GM12874 (cell line): ENCODE data around the gene LRRC8A.

ENCODE experiments used
- TF ChIP-seq, protein P1 (sequence below): IDR thresholded peaks from 2 replicates; pipeline ENCODE4 v1.5.1; 2011; ENCODE audit warnings: low read depth, mild to moderate bottlenecking, control low read depth, low read length, moderate library complexity; ENCODE audit not compliant: insufficient read depth

LRRC8A gene

DNA sequence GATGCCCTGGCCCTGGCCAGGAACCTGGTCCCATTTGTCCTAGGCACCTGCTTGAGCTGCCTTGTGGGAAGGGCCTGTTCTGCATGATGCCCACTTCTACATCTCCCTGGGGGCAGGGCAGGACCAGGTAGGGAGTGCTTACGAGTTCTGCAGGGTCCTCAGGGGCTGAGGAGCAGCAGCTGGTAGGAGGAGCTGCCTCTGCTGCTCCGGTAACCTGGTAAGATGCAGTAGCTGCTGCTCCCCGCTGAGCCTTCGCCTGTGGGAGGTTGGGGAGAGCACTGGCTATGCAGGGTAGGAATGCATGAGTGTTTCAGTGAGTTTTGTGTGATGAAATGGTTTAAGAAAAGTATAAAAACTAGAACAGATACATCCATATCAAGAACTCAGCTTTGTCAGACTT, 13.6 kb downstream of the LRRC8A start:
- TF ChIP-seq, protein P1, sequence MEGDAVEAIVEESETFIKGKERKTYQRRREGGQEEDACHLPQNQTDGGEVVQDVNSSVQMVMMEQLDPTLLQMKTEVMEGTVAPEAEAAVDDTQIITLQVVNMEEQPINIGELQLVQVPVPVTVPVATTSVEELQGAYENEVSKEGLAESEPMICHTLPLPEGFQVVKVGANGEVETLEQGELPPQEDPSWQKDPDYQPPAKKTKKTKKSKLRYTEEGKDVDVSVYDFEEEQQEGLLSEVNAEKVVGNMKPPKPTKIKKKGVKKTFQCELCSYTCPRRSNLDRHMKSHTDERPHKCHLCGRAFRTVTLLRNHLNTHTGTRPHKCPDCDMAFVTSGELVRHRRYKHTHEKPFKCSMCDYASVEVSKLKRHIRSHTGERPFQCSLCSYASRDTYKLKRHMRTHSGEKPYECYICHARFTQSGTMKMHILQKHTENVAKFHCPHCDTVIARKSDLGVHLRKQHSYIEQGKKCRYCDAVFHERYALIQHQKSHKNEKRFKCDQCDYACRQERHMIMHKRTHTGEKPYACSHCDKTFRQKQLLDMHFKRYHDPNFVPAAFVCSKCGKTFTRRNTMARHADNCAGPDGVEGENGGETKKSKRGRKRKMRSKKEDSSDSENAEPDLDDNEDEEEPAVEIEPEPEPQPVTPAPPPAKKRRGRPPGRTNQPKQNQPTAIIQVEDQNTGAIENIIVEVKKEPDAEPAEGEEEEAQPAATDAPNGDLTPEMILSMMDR = no peak

DNA sequence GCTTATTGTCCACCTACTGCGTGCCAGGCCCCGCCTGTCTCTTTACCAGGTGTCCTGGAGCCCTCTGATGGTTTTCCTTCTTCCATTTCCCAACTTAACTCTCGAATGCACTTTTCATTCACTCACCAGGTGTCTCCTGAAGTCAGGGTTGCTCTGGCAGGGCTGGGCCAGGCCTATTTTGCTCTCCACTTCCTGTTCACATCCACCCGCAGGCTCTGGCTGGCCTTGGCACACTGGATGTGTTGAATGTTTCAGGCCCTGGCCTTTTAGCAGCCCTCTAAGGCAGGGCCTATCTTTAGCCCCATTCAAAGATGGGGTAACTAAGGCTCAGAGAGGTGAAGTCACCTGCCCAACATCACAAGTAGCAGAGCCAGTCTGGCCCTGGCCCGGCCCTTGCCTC, 16.4 kb downstream of the LRRC8A start:
- TF ChIP-seq, protein P1 = no peak

DNA sequence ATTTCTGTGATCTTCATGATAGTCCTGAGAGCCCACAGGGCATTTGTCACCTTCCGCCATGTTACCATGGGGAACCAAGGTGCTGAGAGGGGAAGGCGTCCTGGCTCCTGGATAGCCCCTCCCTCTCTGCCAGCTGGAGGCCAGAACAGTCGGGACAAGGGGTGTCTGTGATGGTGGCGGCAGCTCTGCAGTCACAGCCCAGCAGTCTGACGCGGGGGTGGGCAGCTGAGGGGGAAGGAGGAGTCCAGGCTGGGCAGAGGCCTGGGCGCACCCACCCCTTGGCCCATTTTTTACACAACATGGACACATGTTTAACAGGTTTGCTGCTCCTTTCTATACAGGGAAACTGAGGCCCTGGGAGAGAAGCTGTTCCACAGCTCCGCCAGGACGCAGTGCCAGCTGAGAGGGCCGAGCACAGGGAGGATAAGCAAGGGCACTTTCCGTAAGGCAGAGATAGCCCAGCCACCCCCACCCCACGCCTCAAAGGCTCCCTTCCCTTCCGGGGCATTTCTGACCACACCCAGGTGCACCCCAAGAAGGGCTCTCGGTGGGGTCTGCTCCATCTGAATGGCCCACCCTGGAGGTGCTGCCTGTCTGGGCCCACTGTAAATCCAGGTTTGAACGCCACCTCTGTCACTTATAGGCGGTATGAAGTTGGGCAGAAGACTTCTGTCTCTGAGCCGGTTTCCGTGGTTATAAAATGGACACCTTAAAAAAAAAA, 17.1 kb downstream of the LRRC8A start:
- TF ChIP-seq, protein P1 = no peak

DNA sequence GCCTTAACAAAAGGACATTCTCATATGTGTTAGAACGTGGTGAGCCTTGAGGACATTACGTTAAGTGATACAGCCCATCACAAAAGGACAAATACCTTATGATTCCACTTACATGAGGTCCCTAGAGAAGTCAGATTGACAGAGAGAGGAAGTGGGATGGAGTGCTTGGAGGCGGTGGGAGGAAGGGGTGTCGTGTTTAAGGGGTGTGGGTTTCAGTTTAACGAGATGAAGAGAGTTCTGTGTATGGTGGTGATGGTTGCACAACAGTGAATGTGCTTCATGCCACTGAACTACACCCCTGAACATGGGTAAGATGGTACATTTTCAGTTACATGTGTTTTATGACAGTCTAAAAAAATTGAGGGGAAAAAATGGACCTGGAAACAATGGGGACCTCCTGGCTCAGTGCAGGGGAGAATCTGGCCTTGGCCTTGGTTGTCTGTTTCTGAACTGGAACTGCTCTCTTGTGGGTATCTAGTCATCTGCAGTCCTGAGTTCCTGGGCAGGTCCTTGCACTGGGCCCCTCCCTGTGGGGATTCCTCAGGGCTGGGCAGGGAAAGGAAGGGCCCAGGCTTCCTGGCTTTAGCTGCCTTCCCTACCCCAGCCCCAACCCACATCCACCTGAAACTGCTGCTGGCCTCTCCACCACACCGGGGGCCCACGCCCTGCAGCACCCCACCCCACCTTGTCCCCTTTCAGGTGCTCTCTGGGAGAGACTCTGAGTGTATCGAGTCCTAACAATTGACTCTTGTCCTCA, 17.8 kb downstream of the LRRC8A start:
- TF ChIP-seq, protein P1 = no peak

DNA sequence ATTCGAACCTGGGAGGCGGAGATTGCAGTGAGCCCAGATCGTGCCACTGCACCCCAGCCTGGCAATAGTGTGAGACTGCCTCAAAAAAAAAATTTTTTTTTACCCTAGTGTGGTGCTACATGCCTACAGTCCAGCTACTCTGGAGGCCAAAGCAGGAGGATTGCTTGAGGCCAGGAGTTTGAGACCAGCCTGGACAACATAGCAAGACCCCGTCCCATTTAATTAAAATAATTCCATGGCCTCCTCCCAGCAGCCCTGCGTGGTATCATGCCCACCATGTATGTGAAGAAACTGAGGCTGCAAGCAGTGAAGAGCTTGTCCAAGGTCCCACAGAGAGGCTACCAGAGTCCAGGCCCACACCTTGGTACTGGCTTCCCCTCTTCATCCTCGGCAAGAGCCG, 19.4 kb downstream of the LRRC8A start:
- TF ChIP-seq, protein P1 = no peak

DNA sequence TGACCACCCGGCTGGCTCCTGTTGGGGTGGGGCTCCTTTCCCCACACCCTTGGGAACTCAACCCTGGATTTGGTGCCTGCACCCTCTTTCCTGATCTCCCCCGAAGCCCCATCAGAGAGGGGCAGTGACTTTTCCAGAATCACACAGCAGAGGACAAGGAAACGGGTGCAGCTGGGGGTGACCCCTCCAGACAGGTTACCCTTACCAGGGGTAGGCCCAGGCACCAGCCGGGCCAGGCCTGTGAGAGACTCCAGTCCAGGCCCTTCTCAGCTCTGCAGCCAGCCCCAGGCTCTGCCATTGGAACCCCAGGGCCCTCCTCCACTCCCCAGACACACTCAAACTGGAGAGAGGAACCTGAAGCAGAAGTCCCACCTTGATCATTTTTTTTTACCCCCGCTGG, 19.9 kb downstream of the LRRC8A start:
- TF ChIP-seq, protein P1 = no peak

DNA sequence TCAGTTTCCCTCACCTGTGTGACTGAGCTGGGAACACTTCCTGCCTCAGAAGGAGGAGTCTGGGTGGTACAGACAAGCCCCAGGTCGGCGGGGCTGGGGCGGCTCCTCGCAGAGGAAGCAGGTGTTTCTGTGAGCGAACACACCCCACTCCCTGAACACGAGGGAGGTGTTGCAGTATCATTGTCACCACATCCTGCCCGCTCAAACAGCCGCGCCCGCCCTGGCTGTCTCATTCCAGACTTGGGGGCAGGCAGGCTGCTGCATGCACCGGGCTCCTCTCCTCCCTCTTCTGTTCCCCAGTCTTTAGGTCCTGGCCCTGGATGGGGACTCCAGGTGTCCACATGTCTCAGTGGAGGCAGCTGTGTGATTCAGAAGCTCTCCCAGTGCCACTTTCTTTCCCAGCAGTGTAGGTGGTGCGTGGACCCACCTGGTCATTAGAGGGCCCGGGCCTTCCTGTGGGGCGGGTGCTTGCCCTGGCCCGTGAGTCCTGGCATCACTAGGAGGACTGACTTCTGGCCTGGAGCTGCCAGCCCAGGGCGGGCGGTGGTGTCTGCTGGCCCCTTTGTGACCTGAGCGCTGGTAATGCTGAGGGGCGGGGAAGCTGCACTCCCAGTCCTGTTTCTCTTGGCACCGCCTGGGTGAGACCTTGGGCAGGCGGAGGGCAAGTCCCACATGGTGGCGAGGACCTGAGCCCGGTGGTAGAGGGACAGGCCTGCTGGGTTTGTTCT, 20.6 kb downstream of the LRRC8A start:
- TF ChIP-seq, protein P1 = no peak
